Smooth muscle cell (in vitro differentiated cells): Measurements from ENCODE around the gene RASSF8. TPM values are rescaled to one million over a fixed set of nuclear protein-coding genes. Genes with fewer than 3 reads are reported as not detected.

Experiments used
- DNase-seq: peaks from one replicate; lab custom pipeline; 2025; ENCODE audit not compliant: unreplicated experiment; lab: John Stamatoyannopoulos, UW
- H2AFZ ChIP-seq: fragments of 200-600 bp; sonication (generic); 2 replicates; pipeline ENCODE4 v1.6.0; 2016; ENCODE audit warnings: antibody characterized with exemption, low read depth, mild to moderate bottlenecking
- H3F3A ChIP-seq: fragments of 200-600 bp; sonication (generic); 2 replicates; pipeline ENCODE4 v1.6.0; 2017; ENCODE audit warnings: antibody characterized with exemption, low read depth
- H3K27ac ChIP-seq: fragments of 200-600 bp; sonication (generic); 2 replicates; pipeline ENCODE4 v1.5.1; 2016; ENCODE audit warnings: low read depth, mild to moderate bottlenecking
- H3K27me3 ChIP-seq: fragments of 200-600 bp; sonication (generic); 2 replicates; pipeline ENCODE4 v1.6.1; 2016; ENCODE audit warnings: low read depth, mild to moderate bottlenecking
- H3K36me3 ChIP-seq: fragments of 200-600 bp; sonication (generic); 2 replicates; pipeline ENCODE4 v1.5.1; 2016; ENCODE audit warnings: low read depth
- H3K4me1 ChIP-seq: fragments of 200-600 bp; sonication (generic); 2 replicates; pipeline ENCODE4 v1.5.1; 2016; ENCODE audit warnings: low read depth
- H3K4me2 ChIP-seq: fragments of 200-600 bp; sonication (generic); 2 replicates; pipeline ENCODE4 v1.6.0; 2016; ENCODE audit warnings: mild to moderate bottlenecking
- H3K4me3 ChIP-seq: fragments of 200-600 bp; sonication (generic); 2 replicates; pipeline ENCODE4 v1.5.1; 2016; ENCODE audit warnings: mild to moderate bottlenecking
- H3K79me2 ChIP-seq: fragments of 200-600 bp; sonication (generic); 2 replicates; pipeline ENCODE4 v1.6.0; 2016; ENCODE audit warnings: low read depth, mild to moderate bottlenecking
- H3K9ac ChIP-seq: fragments of 200-600 bp; sonication (generic); 2 replicates; pipeline ENCODE4 v1.6.0; 2016; ENCODE audit warnings: low read depth
- H3K9me3 ChIP-seq: fragments of 200-600 bp; sonication (generic); replicated peaks from 2 replicates; pipeline ENCODE4 v1.5.1; 2016; ENCODE audit warnings: low read depth
- H4K20me1 ChIP-seq: fragments of 200-600 bp; sonication (generic); 2 replicates; pipeline ENCODE4 v1.6.0; 2016; ENCODE audit warnings: low read depth
- CTCF ChIP-seq: fragments of 200-600 bp; sonication (generic); IDR thresholded peaks from 2 replicates; pipeline ENCODE4 v1.5.1; 2017; ENCODE audit warnings: borderline replicate concordance, mild to moderate bottlenecking, antibody characterized with exemption; ENCODE audit not compliant: insufficient read depth, poor library complexity, severe bottlenecking
- WGBS: methylation state at CpG from one replicate; pipeline ENCODE4 v1.1.7; 2016; ENCODE audit warnings: low lambda C conversion rate; 5-methylcytosine and 5-hydroxymethylcytosine counted together
- polyA plus RNA-seq: library from polyadenylated mRNA; unstranded; fragments of >200 nt; fragmentation: Nextera tagmentation; extraction: Ambion mirVana; gene quantifications from 2 replicates; pipeline ENCODE4 v1.2.1, GENCODE V29; 2016
- total RNA-seq: library from RNA; depleted of rRNA; stranded (reverse); fragments of >200 nt; gene quantifications from 2 replicates; pipeline ENCODE4 v1.2.3, GENCODE V29; 2014

Gene RASSF8
- total and polyA plus RNA-seq, 2 experiments from 2014 or later: 9.8 to 29.8 TPM

- H3K36me3 ChIP-seq: no peaks in the 10 kb centered on the region
- DNase-seq: no peak
- no peak for TF ChIP-seq CTCF
- H3K4me2 ChIP-seq: no peak overlapping the region
- H3K27ac ChIP-seq: no peak overlapping the region
- H3K27me3 ChIP-seq: no peaks in the 10 kb centered on the region
- WGBS: 35% methylated on average over 1 of the region's 1 CpG
- H3K79me2 ChIP-seq: peaks cover 46% of the 10 kb centered on the region
- peaks cover 29% of the 10 kb centered on the region for H3K4me1 ChIP-seq
- H3K9ac ChIP-seq: no peak overlapping the region
- no peak overlapping the region for H2AFZ ChIP-seq
- H3F3A ChIP-seq: no peaks in the 10 kb centered on the region
- no peak overlapping the region for H3K4me3 ChIP-seq
- H4K20me1 ChIP-seq: peaks cover 55% of the 10 kb centered on the region
- H3K9me3 ChIP-seq: no peaks in the 10 kb centered on the region
Observed at GRCh38 chr12:26046906-26047305, 88.4 kb downstream of the RASSF8 start.

DNA sequence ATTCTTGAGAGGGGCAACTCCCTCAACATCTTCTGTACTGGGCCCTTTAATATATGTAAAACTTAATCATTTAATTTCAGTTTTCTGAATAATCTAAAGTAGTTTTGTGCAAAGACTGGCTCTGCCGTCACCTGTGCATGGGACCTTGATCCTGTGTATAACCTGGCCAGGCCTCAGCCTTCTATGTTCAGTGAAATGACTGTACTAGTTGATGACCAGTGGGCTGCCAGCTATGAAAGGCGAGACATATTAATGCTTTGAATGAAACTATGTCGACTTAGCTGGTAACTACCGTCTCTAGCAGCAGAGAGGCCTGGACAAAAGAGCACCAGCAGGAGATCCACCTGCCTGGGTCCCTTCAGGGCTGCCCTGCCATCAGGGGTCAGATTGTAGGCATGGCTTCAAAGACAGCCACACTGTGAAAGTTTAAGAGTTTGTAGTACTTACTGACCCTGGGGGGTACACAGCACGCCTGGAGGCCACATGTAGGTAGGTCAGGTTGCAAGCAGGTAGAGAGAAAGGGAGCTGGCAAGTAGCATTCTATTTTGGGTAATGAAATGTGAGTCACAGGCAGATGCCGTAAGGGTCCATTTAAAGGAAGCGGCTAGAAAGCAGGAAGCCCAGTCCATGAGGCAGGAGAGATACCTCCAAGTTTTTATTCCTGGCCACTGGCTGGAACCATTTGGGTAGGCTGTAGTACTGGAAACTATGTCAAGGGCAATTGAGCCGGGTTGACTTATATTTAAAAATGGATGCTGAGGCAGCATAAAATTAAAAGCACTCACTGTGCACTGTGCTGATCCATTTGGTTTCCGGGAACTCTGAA lies 89.1 kb downstream of the RASSF8 start:
- H4K20me1 ChIP-seq: peaks cover 55% of the 10 kb centered on the region
- H3K27me3 ChIP-seq: no peaks in the 10 kb centered on the region
- no peak overlapping the region for H3K4me3 ChIP-seq
- TF ChIP-seq CTCF: no peak
- no peaks in the 10 kb centered on the region for H3F3A ChIP-seq
- peaks cover 22% of the 10 kb centered on the region for H3K4me1 ChIP-seq
- no peak for DNase-seq
- H3K27ac ChIP-seq: no peak overlapping the region
- H3K4me2 ChIP-seq: no peak overlapping the region
- H2AFZ ChIP-seq: no peak overlapping the region
- no peaks in the 10 kb centered on the region for H3K36me3 ChIP-seq
- H3K9ac ChIP-seq: no peak overlapping the region
- H3K9me3 ChIP-seq: no peaks in the 10 kb centered on the region
- WGBS: 82% methylated on average over 9 of the region's 9 CpGs
- H3K79me2 ChIP-seq: peaks cover 48% of the 10 kb centered on the region

- Histone ChIP-seq H3K4me3 (no peak overlapping the region), H3F3A (no peaks in the 10 kb centered on the region), H3K9ac (no peak overlapping the region), H3K27me3 (no peaks in the 10 kb centered on the region), H3K36me3 (no peaks in the 10 kb centered on the region), H2AFZ (no peak overlapping the region), H3K4me1 (peaks cover 11% of the 10 kb centered on the region), H3K9me3 (no peaks in the 10 kb centered on the region), H3K79me2 (peaks cover 36% of the 10 kb centered on the region), H3K27ac (no peak overlapping the region), H4K20me1 (peaks cover 32% of the 10 kb centered on the region), H3K4me2 (no peak overlapping the region)
- TF ChIP-seq CTCF: no peak
- 96% methylated on average over 4 of the region's 4 CpGs for WGBS
- DNase-seq: no peak
Observed at GRCh38 chr12:26052652-26053051, 94.2 kb downstream of the RASSF8 start.

DNA sequence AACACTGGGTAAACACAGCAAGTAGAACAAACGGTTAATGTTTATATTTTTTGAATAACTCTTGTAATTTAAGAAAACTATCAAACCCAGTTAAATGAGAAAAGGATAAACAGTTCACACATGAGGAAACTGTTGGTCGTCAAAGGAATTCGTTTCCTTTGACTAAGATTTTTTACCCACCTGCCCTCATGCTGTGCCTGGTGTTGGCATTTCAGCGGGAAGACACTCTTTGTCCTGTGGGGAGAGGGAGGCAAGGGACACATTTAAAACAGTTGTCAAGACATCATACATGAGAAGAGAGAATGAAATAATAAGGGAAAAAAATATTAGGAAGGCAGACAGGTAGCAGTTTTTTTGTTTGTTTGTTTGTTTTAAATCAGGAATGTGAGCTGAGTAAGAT lies 95.9 kb downstream of the RASSF8 start:
- Histone ChIP-seq H3K27ac (no peak overlapping the region), H3K27me3 (no peaks in the 10 kb centered on the region), H2AFZ (no peak overlapping the region), H3K9ac (no peak overlapping the region), H3K9me3 (no peaks in the 10 kb centered on the region), H3K79me2 (peaks cover 27% of the 10 kb centered on the region), H3K4me3 (no peak overlapping the region), H3K4me1 (peaks cover 8% of the 10 kb centered on the region), H3K4me2 (no peak overlapping the region), H3K36me3 (peaks cover 7% of the 10 kb centered on the region), H4K20me1 (peaks cover 27% of the 10 kb centered on the region), H3F3A (no peaks in the 10 kb centered on the region)
- no peak for TF ChIP-seq CTCF
- no peak for DNase-seq
- 73% methylated on average over 4 of the region's 4 CpGs for WGBS
